HG02938 (cell line): ENCODE measurements around the gene GMPPB.
"Not testable (repeated sequence)": the region's sequence is repeated elsewhere in the genome, so short reads cannot be mapped to it uniquely, and the experiment has no call there.

ENCODE experiments used
- ATAC-seq: cut with Tn5 transposase; IDR thresholded peaks from one replicate; pipeline ENCODE4 v1.9.1; 2021; ENCODE audit warnings: mild to moderate bottlenecking, moderate library complexity; ENCODE audit not compliant: unreplicated experiment

The GMPPB gene

GRCh38 chr3:49723628-49724551, at the start of gene GMPPB:
Gene GMPPB (minus strand): TSS chr3:49723951. CDS start chr3:49723726, 225 bp downstream.
- peak; percentile 63 for ATAC-seq

DNA sequence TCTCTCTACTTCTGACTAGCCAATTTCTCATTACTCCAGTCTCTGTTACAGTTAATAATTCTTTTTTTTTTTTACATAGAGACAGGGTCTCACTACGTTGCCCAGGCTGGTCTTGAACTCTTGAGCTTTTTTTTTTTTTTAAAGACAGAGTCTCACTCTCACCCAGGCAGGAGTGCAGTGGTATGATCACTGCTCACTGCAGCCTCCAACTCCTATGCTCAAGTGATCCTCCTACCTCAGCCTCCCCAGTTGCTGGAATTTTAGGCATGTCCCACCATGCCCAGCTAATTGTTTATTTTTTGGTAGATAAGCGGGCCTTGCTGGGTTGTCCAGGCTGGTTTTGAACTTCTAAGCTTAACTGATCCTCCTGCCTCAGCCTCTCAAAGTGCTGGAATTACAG, 49.0 kb upstream of the GMPPB start:
- ATAC-seq = no peak

GRCh38 chr3:49771340-49771938, 47.7 kb upstream of the GMPPB start:
- ATAC-seq = no peak

GRCh38 chr3:49769926-49770325, 46.2 kb upstream of the GMPPB start:
- no peak for ATAC-seq

DNA sequence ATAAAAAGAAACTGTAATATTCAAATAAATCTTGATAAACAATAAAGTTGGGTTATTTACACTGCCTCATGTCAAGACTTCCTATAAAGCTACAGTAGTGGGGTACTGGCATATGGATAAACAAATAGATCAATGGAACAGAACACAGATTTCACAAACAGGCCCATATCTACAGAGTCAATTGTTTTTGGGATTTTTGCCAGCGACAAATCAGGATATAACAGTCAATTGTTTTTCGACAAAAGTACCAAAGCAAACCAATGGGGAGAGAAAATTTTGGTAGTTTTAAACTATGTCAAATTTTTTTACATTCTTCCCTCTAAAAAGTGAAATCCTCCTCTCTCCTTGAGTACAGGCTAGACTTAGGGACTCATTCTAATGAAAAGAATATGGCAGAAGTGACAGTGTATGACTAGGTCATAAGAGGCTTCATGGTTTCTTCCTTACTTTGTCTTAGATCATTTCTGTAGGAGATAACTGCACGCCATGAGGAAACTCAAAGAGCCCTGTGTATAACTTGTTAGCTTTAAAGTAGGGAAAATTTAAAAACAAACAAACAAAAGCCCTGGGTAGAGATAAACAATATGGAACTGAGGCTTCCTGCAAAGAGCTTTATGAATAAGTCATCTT, 45.6 kb upstream of the GMPPB start:
- no peak for ATAC-seq

DNA sequence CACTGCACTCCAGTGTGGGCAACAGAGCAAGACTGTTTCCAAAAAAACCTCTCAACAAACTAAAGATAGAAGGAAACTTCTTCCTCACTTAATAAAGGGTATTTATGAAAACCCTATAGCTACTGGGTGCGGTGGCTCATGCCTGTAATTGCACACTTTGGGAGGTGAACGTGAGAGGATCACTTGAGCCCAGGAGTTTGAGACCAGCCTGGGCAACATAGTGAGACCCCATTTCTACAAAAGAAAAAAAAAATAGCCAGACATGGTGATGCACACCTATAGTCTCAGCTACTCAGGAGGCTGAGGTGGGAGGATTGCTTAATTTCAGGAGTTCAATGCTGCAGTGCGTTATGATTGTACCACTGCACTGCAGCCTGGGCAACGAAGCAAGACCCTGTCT, 40.2 kb upstream of the GMPPB start:
- ATAC-seq = no peak

DNA sequence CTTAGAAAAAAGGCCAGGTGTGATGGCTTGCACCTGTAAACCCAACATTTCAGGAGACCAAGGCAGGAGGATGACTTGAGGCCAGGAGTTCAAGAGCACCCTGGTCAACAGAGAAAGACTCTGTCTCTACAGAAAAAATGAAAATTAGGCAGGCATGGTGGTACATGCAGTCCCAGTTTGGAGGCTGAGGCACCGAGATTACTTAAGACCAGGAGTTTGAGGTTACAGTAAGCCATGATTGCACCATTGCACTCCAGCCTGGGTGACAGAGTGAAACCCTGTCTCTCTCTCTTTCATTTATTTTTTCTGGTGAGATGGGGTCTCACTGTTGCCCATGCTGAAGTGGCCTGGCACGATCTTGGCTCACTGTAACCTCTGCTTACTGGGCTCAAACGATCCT, 37.9 kb upstream of the GMPPB start:
- no peak for ATAC-seq

DNA sequence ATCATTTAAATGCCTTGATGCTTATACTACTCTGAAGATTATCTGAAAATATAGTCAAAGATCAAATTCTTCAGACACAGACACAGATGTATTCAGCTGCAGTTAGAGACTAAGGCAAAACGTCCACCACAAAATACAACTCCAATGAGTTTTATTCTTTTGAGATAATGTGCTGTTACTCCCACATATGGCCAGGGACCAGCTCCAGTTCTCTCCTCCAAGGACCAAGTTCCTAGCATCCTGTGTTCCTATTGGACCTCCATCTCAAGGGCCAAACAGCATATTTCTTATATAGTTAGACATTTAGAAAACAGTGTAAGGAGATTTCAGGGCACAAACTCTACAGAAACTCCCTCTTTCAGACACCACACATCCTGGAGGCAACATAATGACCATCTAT, 35.5 kb upstream of the GMPPB start:
- ATAC-seq = no peak

- no peak for ATAC-seq
Observed at GRCh38 chr3:49757197-49757596, 33.4 kb upstream of the GMPPB start.

- no peak for ATAC-seq
Observed at GRCh38 chr3:49756036-49756435, 32.3 kb upstream of the GMPPB start.

DNA sequence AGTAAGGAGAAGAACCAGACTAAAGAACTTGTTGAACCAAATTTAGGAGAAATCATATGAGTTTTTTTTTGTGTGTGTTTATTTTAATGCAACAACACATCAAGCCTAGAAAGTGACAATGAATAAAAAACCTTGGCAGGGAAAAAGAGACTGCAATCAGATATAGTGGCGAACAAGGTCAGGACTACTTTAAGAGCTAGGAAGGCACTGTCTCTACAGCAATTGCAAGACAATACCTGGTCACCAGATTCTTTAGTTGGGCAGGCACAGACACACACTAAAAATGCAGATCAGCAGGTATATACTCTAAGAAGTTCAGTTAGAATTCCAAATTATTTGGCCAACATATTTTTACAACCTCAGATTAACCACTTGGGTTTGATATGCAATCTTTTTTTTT, 30.8 kb upstream of the GMPPB start:
- ATAC-seq = no peak

GRCh38 chr3:49751501-49751900, 27.8 kb upstream of the GMPPB start:
- no peak for ATAC-seq

- ATAC-seq = no peak
Observed at GRCh38 chr3:49750056-49750455, 26.3 kb upstream of the GMPPB start.

DNA sequence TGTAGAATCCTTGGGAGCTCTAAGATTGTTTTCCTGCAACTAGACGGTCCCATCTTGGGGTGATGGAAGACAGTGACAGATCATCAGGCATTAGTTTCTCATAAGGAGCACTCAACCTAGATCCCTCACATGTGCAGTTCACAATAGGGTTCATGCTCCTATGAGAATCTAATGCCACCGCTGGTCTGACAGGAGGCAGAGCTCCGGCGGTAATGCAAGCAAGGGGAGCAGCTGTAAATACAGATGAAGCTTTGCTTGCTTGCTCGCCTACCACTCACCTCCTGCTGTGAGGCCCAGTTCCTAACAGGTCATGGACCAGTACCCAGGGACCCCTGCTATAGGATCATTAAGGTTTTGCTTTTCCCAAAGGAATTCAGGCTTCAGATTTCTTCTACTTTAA, 25.1 kb upstream of the GMPPB start:
- not testable (repeated sequence) for ATAC-seq

GRCh38 chr3:49747792-49748480, 24.2 kb upstream of the GMPPB start:
- ATAC-seq = no peak

DNA sequence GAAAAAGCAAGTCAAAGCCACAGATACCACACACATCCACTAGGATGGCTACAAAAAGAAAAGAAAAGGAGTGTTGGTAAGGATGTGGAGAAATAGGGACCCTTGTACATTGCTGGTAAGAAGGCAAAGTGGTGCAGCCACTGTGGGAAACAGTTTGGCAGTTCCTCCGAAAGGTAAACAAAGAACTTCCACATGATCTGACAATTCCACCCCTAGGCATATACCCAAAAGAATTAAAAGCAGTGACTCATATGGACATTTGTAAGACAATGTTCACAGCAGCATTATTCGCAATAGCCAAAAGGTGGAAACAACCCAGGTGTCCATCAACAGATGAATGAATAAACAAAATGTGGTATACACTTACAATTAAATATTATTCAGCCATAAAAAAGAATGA, 22.2 kb upstream of the GMPPB start:
- ATAC-seq = no peak

DNA sequence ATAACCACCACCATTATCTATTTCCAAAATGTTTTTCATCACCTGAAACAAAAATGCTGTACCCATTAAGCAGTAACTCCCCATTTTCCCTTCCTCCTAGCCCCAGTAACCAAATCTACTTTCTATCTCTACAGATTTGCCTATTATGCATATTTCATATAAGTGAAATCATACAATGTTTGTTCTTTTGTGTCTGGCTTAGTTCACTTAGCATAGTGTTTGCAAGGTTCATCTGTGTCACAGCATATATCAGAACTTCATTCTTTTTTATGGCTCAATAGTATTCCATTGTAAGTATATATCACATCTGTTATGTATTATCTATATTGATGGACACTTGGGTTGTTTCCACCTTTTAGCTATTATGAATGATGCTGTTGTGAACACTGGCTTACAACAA, 16.7 kb upstream of the GMPPB start:
- ATAC-seq = no peak

- ATAC-seq = no peak
Observed at GRCh38 chr3:49738067-49738713, 14.4 kb upstream of the GMPPB start.

DNA sequence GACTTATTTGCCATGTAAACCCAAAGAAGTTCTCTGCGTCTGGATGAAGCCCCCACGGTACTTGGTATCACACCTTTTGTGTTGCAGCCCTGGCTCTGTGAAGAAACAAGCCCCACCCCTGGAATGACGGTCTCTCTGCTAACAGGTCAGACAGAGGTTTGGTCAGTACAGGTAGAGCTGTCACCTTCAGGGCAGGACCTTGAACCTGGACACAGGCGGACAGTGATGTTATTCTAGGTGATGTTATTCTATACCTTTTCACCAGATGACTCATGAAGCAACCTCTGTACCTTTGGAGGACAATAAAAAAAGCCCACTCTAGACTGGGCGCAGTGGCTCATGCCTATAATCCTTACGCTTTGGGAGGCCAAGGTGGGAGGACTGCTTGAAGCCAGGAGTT, 11.0 kb upstream of the GMPPB start:
- no peak for ATAC-seq

- no peak for ATAC-seq
Observed at GRCh38 chr3:49733551-49733950, 9.8 kb upstream of the GMPPB start.

- ATAC-seq = no peak
Observed at GRCh38 chr3:49732597-49732996, 8.8 kb upstream of the GMPPB start.
